ENCODE data around the gene TRMT10A.

Gene TRMT10A

DNA sequence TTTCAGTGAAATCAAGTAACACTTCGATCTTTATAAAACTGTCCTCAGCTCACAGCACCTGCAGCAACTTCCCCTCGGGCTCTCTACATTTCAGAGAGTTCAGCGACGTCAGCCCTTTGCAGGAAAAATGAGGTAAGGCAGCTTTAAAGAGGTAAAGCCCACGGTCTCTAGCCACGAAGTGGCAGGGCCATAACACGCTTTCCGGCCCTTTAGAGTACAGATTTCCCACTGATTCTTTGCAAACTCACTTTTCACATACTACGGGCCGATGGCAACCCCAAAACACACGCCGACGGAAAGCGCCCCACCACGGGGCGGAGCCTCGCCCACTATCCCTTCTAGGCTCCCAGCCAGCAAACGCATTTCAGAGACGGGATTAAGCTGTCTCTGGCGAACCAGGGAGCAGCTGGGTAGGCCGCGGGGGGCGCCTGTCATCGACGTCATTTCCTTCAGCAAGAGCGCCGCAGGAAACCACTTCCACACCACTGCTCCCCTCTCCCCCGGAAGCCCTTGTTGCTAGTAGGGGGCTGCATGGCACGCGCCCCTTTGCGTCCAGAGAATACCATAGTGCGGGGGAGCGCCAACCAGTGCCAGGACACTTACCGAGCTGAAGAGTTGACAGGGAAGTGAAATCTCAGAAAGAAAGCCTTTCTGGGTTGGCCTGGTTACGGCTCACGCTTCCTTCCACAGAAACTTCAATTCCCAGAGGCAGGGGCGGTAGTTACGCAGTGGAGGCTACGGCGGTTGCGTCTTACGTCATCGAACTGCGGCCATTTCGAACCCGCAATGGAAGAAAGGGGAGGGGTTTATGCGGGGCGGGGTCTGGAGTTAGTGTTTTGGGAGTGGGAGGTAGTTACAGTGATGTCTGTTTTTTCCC is at the start of gene TRMT10A:
Gene TRMT10A (minus strand): TSS at position 730 of the 877 bp plus-strand sequence. CDS start 4,701 bp downstream, outside the sequence.
- FAIRE-seq (peak; percentile 25), DNase-seq (ENCODE audit: insufficient read length, low spot score) (peak; percentile 38)

DNA sequence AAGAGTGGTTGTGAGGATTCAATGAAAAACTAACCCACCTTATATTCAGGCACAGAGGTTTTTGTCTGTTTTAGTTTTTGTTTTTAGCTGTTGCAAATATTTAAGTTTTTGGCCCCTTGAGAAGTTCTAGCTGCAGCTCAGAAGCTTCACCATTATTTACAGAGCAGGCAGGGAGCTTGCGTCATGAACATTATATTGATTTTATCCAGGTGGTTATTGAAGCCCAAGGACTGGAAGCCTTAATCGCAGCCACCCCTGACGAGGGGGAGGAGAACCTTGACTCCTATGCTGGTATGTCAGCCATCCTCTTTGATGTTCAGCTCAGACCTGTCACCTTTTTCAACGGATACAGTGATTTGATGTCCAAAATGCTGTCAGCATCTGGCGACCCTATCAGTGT is 48.9 kb upstream of the TRMT10A start:
- DNase-seq (ENCODE audit: insufficient read length, low spot score) (no peak), FAIRE-seq (no peak)
- no peak for TF ChIP-seq CTCF (IDR thresholded peaks at IDR 0.05; ENCODE audit: insufficient read depth, missing control alignments)

More for the DNA sequence above, at the start of gene TRMT10A:
- TF ChIP-seq CTCF (IDR thresholded peaks at IDR 0.05; ENCODE audit: insufficient read depth, missing control alignments): no peak

- TF ChIP-seq CTCF (IDR thresholded peaks at IDR 0.05; ENCODE audit: insufficient read depth, missing control alignments): no peak
- FAIRE-seq (no peak), DNase-seq (ENCODE audit: insufficient read length, low spot score) (no peak)
These were observed 48.4 kb upstream of the TRMT10A start for GRCh38 chr4:99612281-99612680.

DNA sequence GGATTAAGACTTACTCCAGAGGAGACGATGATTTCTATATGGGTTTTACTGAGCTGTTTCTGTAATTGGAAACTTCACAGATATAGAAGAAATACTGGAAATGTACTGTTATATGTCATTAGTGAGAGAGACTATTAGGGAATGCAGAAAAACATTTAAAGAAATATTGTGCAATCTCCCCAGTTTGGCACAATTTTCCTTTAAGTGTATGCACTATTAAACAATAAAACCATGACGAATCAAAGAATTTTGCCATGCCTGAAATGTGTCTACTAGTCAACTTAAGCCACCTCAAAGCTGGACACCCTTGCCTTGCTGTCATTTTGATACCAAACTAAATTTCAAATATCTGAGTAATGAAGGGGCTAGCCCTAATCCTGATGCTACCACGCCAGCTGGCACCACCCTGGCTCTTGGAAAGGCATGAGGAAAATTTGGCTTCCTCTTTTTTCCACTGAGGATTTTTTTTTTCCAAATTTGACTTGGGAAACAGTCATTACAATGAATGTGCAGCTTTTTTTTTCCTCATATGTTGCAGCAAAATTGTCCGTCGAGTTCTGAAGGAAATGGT is 46.9 kb upstream of the TRMT10A start:
- DNase-seq (ENCODE audit: insufficient read length, low spot score) (no peak), FAIRE-seq (no peak)
- TF ChIP-seq CTCF (IDR thresholded peaks at IDR 0.05; ENCODE audit: insufficient read depth, missing control alignments): no peak

DNA sequence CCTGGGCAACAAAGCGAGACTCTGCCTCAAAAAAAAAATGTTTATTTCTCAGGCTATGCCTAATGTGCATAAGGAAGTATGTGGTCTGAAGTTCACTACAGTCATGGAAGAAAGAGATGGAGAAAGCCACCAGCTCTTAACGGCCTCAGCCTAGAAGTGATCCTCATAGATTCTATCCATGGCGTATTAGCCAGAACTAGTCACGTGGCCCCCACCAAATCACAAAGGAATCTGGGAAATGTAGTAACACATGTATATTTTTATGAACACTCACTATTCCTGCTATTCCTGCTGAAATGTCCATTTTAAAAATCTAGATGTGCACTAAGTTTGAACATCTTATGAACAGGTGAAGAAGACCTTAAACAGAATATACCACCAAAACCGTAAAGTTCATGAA is 44.6 kb upstream of the TRMT10A start:
- DNase-seq (ENCODE audit: insufficient read length, low spot score) (no peak), FAIRE-seq (no peak)
- TF ChIP-seq CTCF (IDR thresholded peaks at IDR 0.05; ENCODE audit: insufficient read depth, missing control alignments): no peak

- DNase-seq (ENCODE audit: insufficient read length, low spot score) (no peak), FAIRE-seq (no peak)
- TF ChIP-seq CTCF (IDR thresholded peaks at IDR 0.05; ENCODE audit: insufficient read depth, missing control alignments): no peak
These were observed 42.9 kb upstream of the TRMT10A start for GRCh38 chr4:99606716-99607115.

GRCh38 chr4:99594818-99595217 is 31.0 kb upstream of the TRMT10A start:
- DNase-seq (ENCODE audit: insufficient read length, low spot score): no peak
- no peak for FAIRE-seq
- TF ChIP-seq CTCF (IDR thresholded peaks at IDR 0.05; ENCODE audit: insufficient read depth, missing control alignments): no peak

All from D721Med (cell line).